ENCODE results near the gene TBATA.

TBATA gene

GRCh38 chr10:70728328-70728727, 56.8 kb downstream of the TBATA start:
- Histone ChIP-seq H3K18ac (ENCODE audit: low read depth in 1 of 2, low read length in 2 of 2) (no peak overlapping the region), H3K9me3 (ENCODE audit: control insufficient read depth, low read length) (no peaks in the 10 kb centered on the region), H2AFZ (ENCODE audit: low read depth, low read length) (no peak overlapping the region), H2BK120ac (ENCODE audit: low read depth, low read length) (no peak overlapping the region), H3K36me3 (ENCODE audit: control insufficient read depth in 1 of 2, insufficient read depth in 2 of 2, low read depth in 1 of 2, low read length in 2 of 2) (peaks cover 78 to 94% of the 10 kb centered on the region in 2 experiments), H3K14ac (ENCODE audit: low read length in 2 of 2) (no peak overlapping the region), H3K4me3 (ENCODE audit: insufficient read depth in 1 of 2, low read depth in 1 of 2, low read length in 2 of 2) (no peak overlapping the region), H4K8ac (ENCODE audit: low read length) (no peak overlapping the region), H4K91ac (ENCODE audit: low read length) (no peak overlapping the region), H3K23ac (ENCODE audit: low read length in 2 of 2) (no peak overlapping the region), H2AK5ac (ENCODE audit: low read length, severe bottlenecking) (no peak overlapping the region), H3K4me2 (ENCODE audit: low read length, poor library complexity, severe bottlenecking) (no peak overlapping the region), H3K27ac (ENCODE audit: low read length, poor library complexity, severe bottlenecking) (no peak overlapping the region), H3K27me3 (ENCODE audit: control insufficient read depth in 1 of 2, insufficient read depth in 1 of 2, low read length in 2 of 2) (no peaks in the 10 kb centered on the region), H2BK12ac (ENCODE audit: low read length in 2 of 2) (no peak overlapping the region), H3K4me1 (ENCODE audit: control insufficient read depth, insufficient read depth, low read depth, low read length) (peaks cover 16% of the 10 kb centered on the region), H3K9ac (ENCODE audit: low read length) (no peak overlapping the region), H2BK15ac (ENCODE audit: low read depth, poor library complexity, severe bottlenecking) (no peak overlapping the region), H3K79me1 (replicated peaks; ENCODE audit: low read length, poor library complexity, severe bottlenecking) (peaks cover 29% of the 10 kb centered on the region), H3K4ac (ENCODE audit: low read depth in 1 of 2, low read length in 2 of 2) (no peak overlapping the region), H2BK5ac (ENCODE audit: low read depth, low read length, poor library complexity, severe bottlenecking) (no peak overlapping the region)
- WGBS = 92% methylated on average over 2 of the region's 2 CpGs
- no peak for DNase-seq

GRCh38 chr10:70726909-70727495, 58.2 kb downstream of the TBATA start:
- H3K4me1 ChIP-seq (ENCODE audit: control insufficient read depth, insufficient read depth, low read depth, low read length) = peaks cover 22% of the 10 kb centered on the region
- no peak overlapping the region for H2BK15ac ChIP-seq (ENCODE audit: low read depth, poor library complexity, severe bottlenecking)
- no peak overlapping the region for H3K9ac ChIP-seq (ENCODE audit: low read length)
- WGBS = 89% methylated on average over 10 of the region's 10 CpGs
- H3K4ac ChIP-seq (ENCODE audit: low read depth in 1 of 2, low read length in 2 of 2) = no peak overlapping the region
- H3K27me3 ChIP-seq (ENCODE audit: control insufficient read depth in 1 of 2, insufficient read depth in 1 of 2, low read length in 2 of 2) = no peaks in the 10 kb centered on the region
- no peak overlapping the region for H2BK12ac ChIP-seq (ENCODE audit: low read length in 2 of 2)
- H4K8ac ChIP-seq (ENCODE audit: low read length) = no peak overlapping the region
- H3K79me1 ChIP-seq (replicated peaks; ENCODE audit: low read length, poor library complexity, severe bottlenecking) = peaks cover 27% of the 10 kb centered on the region
- H2AFZ ChIP-seq (ENCODE audit: low read depth, low read length) = no peak overlapping the region
- H4K91ac ChIP-seq (ENCODE audit: low read length) = no peak overlapping the region
- no peak overlapping the region for H3K14ac ChIP-seq (ENCODE audit: low read length in 2 of 2)
- no peaks in the 10 kb centered on the region for H3K9me3 ChIP-seq (ENCODE audit: control insufficient read depth, low read length)
- no peak overlapping the region for H2AK5ac ChIP-seq (ENCODE audit: low read length, severe bottlenecking)
- no peak overlapping the region for H3K27ac ChIP-seq (ENCODE audit: low read length, poor library complexity, severe bottlenecking)
- no peak overlapping the region for H2BK5ac ChIP-seq (ENCODE audit: low read depth, low read length, poor library complexity, severe bottlenecking)
- no peak overlapping the region for H3K18ac ChIP-seq (ENCODE audit: low read depth in 1 of 2, low read length in 2 of 2)
- no peak overlapping the region for H3K4me3 ChIP-seq (ENCODE audit: insufficient read depth in 1 of 2, low read depth in 1 of 2, low read length in 2 of 2)
- peaks cover 68 to 87% of the 10 kb centered on the region in 2 experiments for H3K36me3 ChIP-seq (ENCODE audit: control insufficient read depth in 1 of 2, insufficient read depth in 2 of 2, low read depth in 1 of 2, low read length in 2 of 2)
- DNase-seq = no peak
- no peak overlapping the region for H2BK120ac ChIP-seq (ENCODE audit: low read depth, low read length)
- H3K4me2 ChIP-seq (ENCODE audit: low read length, poor library complexity, severe bottlenecking) = no peak overlapping the region
- no peak overlapping the region for H3K23ac ChIP-seq (ENCODE audit: low read length in 2 of 2)

- no peak overlapping the region for H3K23ac ChIP-seq (ENCODE audit: low read length in 2 of 2)
- no peak overlapping the region for H3K4ac ChIP-seq (ENCODE audit: low read depth in 1 of 2, low read length in 2 of 2)
- H3K9ac ChIP-seq (ENCODE audit: low read length) = no peak overlapping the region
- no peak overlapping the region for H2AFZ ChIP-seq (ENCODE audit: low read depth, low read length)
- no peak overlapping the region for H2BK120ac ChIP-seq (ENCODE audit: low read depth, low read length)
- H3K9me3 ChIP-seq (ENCODE audit: control insufficient read depth, low read length) = no peaks in the 10 kb centered on the region
- no peaks in the 10 kb centered on the region for H3K27me3 ChIP-seq (ENCODE audit: control insufficient read depth in 1 of 2, insufficient read depth in 1 of 2, low read length in 2 of 2)
- H2BK5ac ChIP-seq (ENCODE audit: low read depth, low read length, poor library complexity, severe bottlenecking) = no peak overlapping the region
- H4K8ac ChIP-seq (ENCODE audit: low read length) = no peak overlapping the region
- no peak overlapping the region for H3K4me2 ChIP-seq (ENCODE audit: low read length, poor library complexity, severe bottlenecking)
- H2BK15ac ChIP-seq (ENCODE audit: low read depth, poor library complexity, severe bottlenecking) = no peak overlapping the region
- H2BK12ac ChIP-seq (ENCODE audit: low read length in 2 of 2) = no peak overlapping the region
- H4K91ac ChIP-seq (ENCODE audit: low read length) = no peak overlapping the region
- peaks cover 19% of the 10 kb centered on the region for H3K79me1 ChIP-seq (replicated peaks; ENCODE audit: low read length, poor library complexity, severe bottlenecking)
- no peak overlapping the region for H2AK5ac ChIP-seq (ENCODE audit: low read length, severe bottlenecking)
- H3K4me3 ChIP-seq (ENCODE audit: insufficient read depth in 1 of 2, low read depth in 1 of 2, low read length in 2 of 2) = no peak overlapping the region
- peaks cover 18% of the 10 kb centered on the region for H3K4me1 ChIP-seq (ENCODE audit: control insufficient read depth, insufficient read depth, low read depth, low read length)
- peaks cover 62 to 79% of the 10 kb centered on the region in 2 experiments for H3K36me3 ChIP-seq (ENCODE audit: control insufficient read depth in 1 of 2, insufficient read depth in 2 of 2, low read depth in 1 of 2, low read length in 2 of 2)
- no peak for DNase-seq
- no peak overlapping the region for H3K18ac ChIP-seq (ENCODE audit: low read depth in 1 of 2, low read length in 2 of 2)
- WGBS = 93% methylated on average over 3 of the region's 3 CpGs
- no peak overlapping the region for H3K27ac ChIP-seq (ENCODE audit: low read length, poor library complexity, severe bottlenecking)
- H3K14ac ChIP-seq (ENCODE audit: low read length in 2 of 2) = no peak overlapping the region
Observed at GRCh38 chr10:70723771-70724170, 61.4 kb downstream of the TBATA start.

- no peak overlapping the region for H3K14ac ChIP-seq (ENCODE audit: low read length in 2 of 2)
- no peak overlapping the region for H3K18ac ChIP-seq (ENCODE audit: low read depth in 1 of 2, low read length in 2 of 2)
- no peak overlapping the region for H2BK15ac ChIP-seq (ENCODE audit: low read depth, poor library complexity, severe bottlenecking)
- H2BK120ac ChIP-seq (ENCODE audit: low read depth, low read length) = no peak overlapping the region
- H3K27ac ChIP-seq (ENCODE audit: low read length, poor library complexity, severe bottlenecking) = no peak overlapping the region
- no peaks in the 10 kb centered on the region for H3K27me3 ChIP-seq (ENCODE audit: control insufficient read depth in 1 of 2, insufficient read depth in 1 of 2, low read length in 2 of 2)
- no peak overlapping the region for H3K9ac ChIP-seq (ENCODE audit: low read length)
- H3K4ac ChIP-seq (ENCODE audit: low read depth in 1 of 2, low read length in 2 of 2) = no peak overlapping the region
- peak; percentile 49 for DNase-seq
- H4K91ac ChIP-seq (ENCODE audit: low read length) = no peak overlapping the region
- H3K36me3 ChIP-seq (ENCODE audit: control insufficient read depth in 1 of 2, insufficient read depth in 2 of 2, low read depth in 1 of 2, low read length in 2 of 2) = peaks cover 62 to 77% of the 10 kb centered on the region in 2 experiments
- H3K9me3 ChIP-seq (ENCODE audit: control insufficient read depth, low read length) = no peaks in the 10 kb centered on the region
- no peak overlapping the region for H4K8ac ChIP-seq (ENCODE audit: low read length)
- H2BK5ac ChIP-seq (ENCODE audit: low read depth, low read length, poor library complexity, severe bottlenecking) = no peak overlapping the region
- no peak overlapping the region for H3K4me2 ChIP-seq (ENCODE audit: low read length, poor library complexity, severe bottlenecking)
- H3K4me1 ChIP-seq (ENCODE audit: control insufficient read depth, insufficient read depth, low read depth, low read length) = peaks cover 16% of the 10 kb centered on the region
- H2BK12ac ChIP-seq (ENCODE audit: low read length in 2 of 2) = no peak overlapping the region
- 92% methylated on average over 2 of the region's 4 CpGs for WGBS
- no peak overlapping the region for H3K4me3 ChIP-seq (ENCODE audit: insufficient read depth in 1 of 2, low read depth in 1 of 2, low read length in 2 of 2)
- no peak overlapping the region for H3K23ac ChIP-seq (ENCODE audit: low read length in 2 of 2)
- H3K79me1 ChIP-seq (replicated peaks; ENCODE audit: low read length, poor library complexity, severe bottlenecking) = peaks cover 19% of the 10 kb centered on the region
- H2AK5ac ChIP-seq (ENCODE audit: low read length, severe bottlenecking) = no peak overlapping the region
- H2AFZ ChIP-seq (ENCODE audit: low read depth, low read length) = no peak overlapping the region
Observed at GRCh38 chr10:70722820-70723424, 62.3 kb downstream of the TBATA start.

Measured in mesenchymal stem cell (in vitro differentiated cells and primary cell).